GM23248 (cell line): ENCODE data around the gene TMEM231.

ENCODE experiments used
- EZH2 ChIP-seq: fragments of 200-600 bp; sonication (generic); IDR thresholded peaks from 2 replicates; pipeline ENCODE4 v1.6.1; 2018; ENCODE audit warnings: antibody characterized with exemption, mild to moderate bottlenecking; ENCODE audit not compliant: insufficient read depth, poor library complexity, severe bottlenecking
- EZH2phosphoT487 ChIP-seq: fragments of 200-600 bp; sonication (generic); IDR thresholded peaks from 2 replicates; pipeline ENCODE4 v1.6.1; 2018; ENCODE audit warnings: antibody characterized with exemption, moderate library complexity, mild to moderate bottlenecking, low read depth; ENCODE audit not compliant: insufficient read depth

DNA sequence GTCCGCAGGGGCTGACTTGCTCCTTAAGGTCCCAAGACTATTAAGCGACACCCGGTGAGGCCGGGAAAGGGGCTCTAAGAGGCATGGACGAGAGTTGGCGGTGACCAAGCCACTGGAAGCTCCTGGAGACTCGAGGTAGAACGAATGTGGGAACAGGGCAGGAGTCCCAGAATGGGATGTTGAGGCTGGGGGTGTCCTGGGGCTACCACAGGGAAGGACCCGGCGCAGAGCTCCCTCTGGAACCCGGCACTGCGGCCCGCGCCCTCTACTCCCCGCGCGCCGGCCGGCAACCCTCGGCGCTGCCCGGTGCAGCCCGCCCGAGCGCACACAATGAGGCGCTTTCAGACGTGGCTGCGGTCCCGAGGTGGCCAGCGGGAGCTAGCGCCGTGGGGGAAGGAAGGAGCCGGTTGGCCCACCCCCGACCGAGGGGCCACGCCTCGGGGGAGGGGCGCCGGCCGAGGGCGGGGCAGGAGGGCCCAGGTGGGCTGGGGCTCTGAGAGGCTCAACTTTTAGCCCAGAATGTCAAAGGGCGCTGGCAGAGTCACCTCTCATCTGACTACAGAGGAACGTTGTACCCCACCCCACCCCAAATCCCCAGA lies 60.9 kb downstream of the TMEM231 start, which contains the start of gene CHST6:
- TF ChIP-seq EZH2 (no peak), EZH2phosphoT487 (no peak)
